Measurements from ENCODE around the gene RAP1GAP2. TPM values are rescaled to one million over a fixed set of nuclear protein-coding genes. Genes with fewer than 3 reads are reported as not detected.

Gene RAP1GAP2
- polyA plus RNA-seq, 1 of the 3 experiments (the other 2 are of a cell fraction), result 22.0 TPM

DNA sequence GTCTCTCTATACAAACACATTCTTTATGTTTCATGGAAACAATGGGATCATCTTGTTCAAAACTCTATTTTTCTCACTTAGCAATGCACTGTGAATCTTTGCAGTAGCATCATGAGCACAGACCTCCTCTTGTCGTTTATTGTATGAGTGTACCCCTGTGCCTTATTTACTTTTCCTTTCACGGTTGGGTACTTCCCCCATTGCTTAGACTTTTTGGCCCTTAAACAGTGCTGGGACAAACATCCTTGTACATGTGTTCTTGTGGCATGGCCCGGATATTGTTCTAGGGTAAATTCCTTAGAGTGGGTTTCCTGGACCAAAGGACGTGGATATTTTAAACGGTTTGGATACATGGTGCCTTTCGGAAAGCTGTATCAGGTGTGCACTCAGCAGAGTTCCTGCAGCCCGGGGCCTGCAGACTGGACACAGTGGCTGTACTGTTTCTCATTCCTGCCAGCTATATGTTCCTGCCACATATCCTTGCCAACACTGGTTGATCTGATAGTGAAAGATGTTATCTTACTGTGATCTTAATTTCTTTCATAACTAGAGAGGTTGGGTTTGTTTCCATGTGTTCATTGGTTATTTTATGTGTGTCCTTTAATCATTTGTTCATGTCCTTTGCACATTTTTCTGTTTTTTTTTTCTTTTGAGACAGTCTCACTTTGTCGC lies 156.1 kb downstream of the RAP1GAP2 start:
- H3K9me2 ChIP-seq, result no peaks in the 10 kb centered on the region
- no peak overlapping the region for H3K4me3 ChIP-seq (ENCODE audit: low read depth in 2 of 2, low read length in 1 of 2)
- no peaks in the 10 kb centered on the region for H3K36me3 ChIP-seq (replicated peaks in 1 of 2; ENCODE audit: control insufficient read depth in 1 of 2, insufficient read depth in 2 of 2, low read length in 1 of 2)
- peaks cover 47% of the 10 kb centered on the region for H3K79me2 ChIP-seq (ENCODE audit: insufficient read depth)
- no peaks in the 10 kb centered on the region for H4K20me1 ChIP-seq (ENCODE audit: insufficient read depth)
- TF ChIP-seq POLR2AphosphoS5 (IDR thresholded peaks at IDR 0.05; ENCODE audit: low read depth, low read length) (no peak), GATA2 (CRISPR knock-in tag; IDR thresholded peaks at IDR 0.05) (peak; percentile 82), NFIC (IDR thresholded peaks at IDR 0.05; ENCODE audit: borderline replicate concordance) (peak; percentile 23; the same call in 1 of the 2 replicates), MXI1 (IDR thresholded peaks at IDR 0.05; ENCODE audit: low read depth, low read length) (no peak), CHD2 (IDR thresholded peaks at IDR 0.05; ENCODE audit: low read length, partially characterized antibody) (peak; percentile 47), EP300 (IDR thresholded peaks at IDR 0.05; ENCODE audit: borderline replicate concordance in 1 of 2, low read depth in 1 of 2, low read length in 1 of 2) (peak in 1 of 2 experiments; percentile 58; a peak in 1 of 4 replicates), TCF12 (IDR thresholded peaks at IDR 0.05) (0 out of 2 replicates have a peak, but pooled peaks have one; percentile 28), RCOR1 (IDR thresholded peaks at IDR 0.05; ENCODE audit: low read length) (peak; percentile 61; the same call in 1 of the 2 replicates), RAD21 (IDR thresholded peaks at IDR 0.05; ENCODE audit: low read length) (no peak)
- no peak overlapping the region for H3K4me2 ChIP-seq
- WGBS (ENCODE audit: low lambda C conversion rate), result 56% methylated on average over 8 of the region's 8 CpGs
- peaks cover 16 to 22% of the 10 kb centered on the region in 2 experiments for H3K4me1 ChIP-seq (ENCODE audit: control insufficient read depth in 1 of 2, insufficient read depth in 2 of 2, low read depth in 1 of 2, low read length in 1 of 2)
- DNase-seq, result no peak
- CTCF ChIA-PET, result interaction anchor here (0.6 to 1.6 kb wide), 3 partner anchors 15 to 96 kb away, joined by 3 to 6 read pairs (median 4); no protein-coding TSS in a partner anchor
- peak overlapping the region; percentile 36 to 64; a peak in 3 of 4 replicates for H3K27ac ChIP-seq (ENCODE audit: low read depth in 2 of 2, low read length in 1 of 2)
- no peak overlapping the region for H2AFZ ChIP-seq (ENCODE audit: low read depth)
- H3K27me3 ChIP-seq (ENCODE audit: insufficient read depth), result no peaks in the 10 kb centered on the region
- no peaks in the 10 kb centered on the region for H3K9me3 ChIP-seq
- POLR2A ChIA-PET, result no interaction called here
- H3F3A ChIP-seq (replicated peaks; ENCODE audit: insufficient read depth), result peaks cover 25% of the 10 kb centered on the region
- no peak overlapping the region; the same call in 1 of the 2 replicates for H3K9ac ChIP-seq

DNA sequence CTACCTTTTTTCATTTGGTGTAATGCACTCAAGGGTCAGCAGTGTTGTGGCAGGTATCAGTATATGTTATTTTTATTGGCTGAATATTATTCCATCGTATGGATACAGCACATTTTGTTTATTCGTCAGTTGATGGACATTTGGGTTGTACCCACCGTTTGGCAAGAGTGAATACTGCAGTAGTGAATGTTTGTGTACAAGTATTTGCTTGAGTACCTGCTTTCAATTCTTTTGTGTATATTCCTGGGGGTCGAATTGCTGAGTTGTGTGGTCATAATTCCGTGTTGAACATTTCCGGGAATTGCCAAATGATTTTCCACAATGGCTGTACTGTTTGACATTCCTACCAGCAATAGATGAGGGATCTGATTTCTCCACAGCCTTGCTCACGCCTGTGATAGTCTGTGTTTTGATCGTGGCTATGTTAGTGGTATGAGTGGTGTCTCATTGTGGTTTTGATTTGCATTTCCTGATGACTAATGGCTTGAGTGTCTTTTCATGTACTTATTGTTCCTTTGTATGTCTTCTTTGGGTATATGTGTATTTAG lies 158.7 kb downstream of the RAP1GAP2 start:
- H3K9me2 ChIP-seq, result no peaks in the 10 kb centered on the region
- no peaks in the 10 kb centered on the region for H3K27me3 ChIP-seq (ENCODE audit: insufficient read depth)
- H3K4me1 ChIP-seq (ENCODE audit: control insufficient read depth in 1 of 2, insufficient read depth in 2 of 2, low read depth in 1 of 2, low read length in 1 of 2), result peaks cover 38 to 44% of the 10 kb centered on the region in 2 experiments
- WGBS (ENCODE audit: low lambda C conversion rate), result 24% methylated on average over 8 of the region's 8 CpGs
- POLR2A ChIA-PET, result no interaction called here
- peaks cover 25% of the 10 kb centered on the region for H3F3A ChIP-seq (replicated peaks; ENCODE audit: insufficient read depth)
- no peaks in the 10 kb centered on the region for H3K9me3 ChIP-seq
- no peak overlapping the region; the same call in 1 of the 2 replicates for H2AFZ ChIP-seq (ENCODE audit: low read depth)
- DNase-seq, result no peak
- peak overlapping the region; percentile 63 for H3K9ac ChIP-seq
- CTCF ChIA-PET, result interaction anchor here (1.0 to 1.9 kb wide), 2 partner anchors 58 to 107 kb away, joined by 3 to 6 read pairs; no protein-coding TSS in a partner anchor
- H3K4me2 ChIP-seq, result peak overlapping the region; percentile 56
- H3K27ac ChIP-seq (ENCODE audit: low read depth in 2 of 2, low read length in 1 of 2), result peak overlapping the region in 1 of 2 experiments; percentile 95; a peak in 2 of 4 replicates
- H3K4me3 ChIP-seq (ENCODE audit: low read depth in 2 of 2, low read length in 1 of 2), result peak overlapping the region in 1 of 2 experiments; percentile 29; a peak in 1 of 4 replicates
- no peaks in the 10 kb centered on the region for H3K36me3 ChIP-seq (replicated peaks in 1 of 2; ENCODE audit: control insufficient read depth in 1 of 2, insufficient read depth in 2 of 2, low read length in 1 of 2)
- peaks cover 69% of the 10 kb centered on the region for H3K79me2 ChIP-seq (ENCODE audit: insufficient read depth)
- H4K20me1 ChIP-seq (ENCODE audit: insufficient read depth), result no peaks in the 10 kb centered on the region
- TF ChIP-seq, protein P1, sequence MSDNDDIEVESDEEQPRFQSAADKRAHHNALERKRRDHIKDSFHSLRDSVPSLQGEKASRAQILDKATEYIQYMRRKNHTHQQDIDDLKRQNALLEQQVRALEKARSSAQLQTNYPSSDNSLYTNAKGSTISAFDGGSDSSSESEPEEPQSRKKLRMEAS (IDR thresholded peaks at IDR 0.05; ENCODE audit: low read depth), result peak; percentile 73
- TF ChIP-seq, protein P2, sequence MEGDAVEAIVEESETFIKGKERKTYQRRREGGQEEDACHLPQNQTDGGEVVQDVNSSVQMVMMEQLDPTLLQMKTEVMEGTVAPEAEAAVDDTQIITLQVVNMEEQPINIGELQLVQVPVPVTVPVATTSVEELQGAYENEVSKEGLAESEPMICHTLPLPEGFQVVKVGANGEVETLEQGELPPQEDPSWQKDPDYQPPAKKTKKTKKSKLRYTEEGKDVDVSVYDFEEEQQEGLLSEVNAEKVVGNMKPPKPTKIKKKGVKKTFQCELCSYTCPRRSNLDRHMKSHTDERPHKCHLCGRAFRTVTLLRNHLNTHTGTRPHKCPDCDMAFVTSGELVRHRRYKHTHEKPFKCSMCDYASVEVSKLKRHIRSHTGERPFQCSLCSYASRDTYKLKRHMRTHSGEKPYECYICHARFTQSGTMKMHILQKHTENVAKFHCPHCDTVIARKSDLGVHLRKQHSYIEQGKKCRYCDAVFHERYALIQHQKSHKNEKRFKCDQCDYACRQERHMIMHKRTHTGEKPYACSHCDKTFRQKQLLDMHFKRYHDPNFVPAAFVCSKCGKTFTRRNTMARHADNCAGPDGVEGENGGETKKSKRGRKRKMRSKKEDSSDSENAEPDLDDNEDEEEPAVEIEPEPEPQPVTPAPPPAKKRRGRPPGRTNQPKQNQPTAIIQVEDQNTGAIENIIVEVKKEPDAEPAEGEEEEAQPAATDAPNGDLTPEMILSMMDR (IDR thresholded peaks at IDR 0.05), result no peak
- TF ChIP-seq FOSL2 (IDR thresholded peaks at IDR 0.05; ENCODE audit: borderline replicate concordance, low read depth) (peak; percentile 90), MXI1 (IDR thresholded peaks at IDR 0.05; ENCODE audit: low read depth, low read length) (no peak), MEF2A (IDR thresholded peaks at IDR 0.05; ENCODE audit: borderline replicate concordance, low read depth) (peak; percentile 48; the same call in 1 of the 2 replicates), ELF1 (IDR thresholded peaks at IDR 0.05) (peak; percentile 78), NRF1 (IDR thresholded peaks at IDR 0.05; ENCODE audit: low read depth, low read length) (no peak), YY1 (IDR thresholded peaks at IDR 0.05; ENCODE audit: low read depth) (peak; percentile 63; the same call in 1 of the 2 replicates)
- TF ChIP-seq, protein P3, sequence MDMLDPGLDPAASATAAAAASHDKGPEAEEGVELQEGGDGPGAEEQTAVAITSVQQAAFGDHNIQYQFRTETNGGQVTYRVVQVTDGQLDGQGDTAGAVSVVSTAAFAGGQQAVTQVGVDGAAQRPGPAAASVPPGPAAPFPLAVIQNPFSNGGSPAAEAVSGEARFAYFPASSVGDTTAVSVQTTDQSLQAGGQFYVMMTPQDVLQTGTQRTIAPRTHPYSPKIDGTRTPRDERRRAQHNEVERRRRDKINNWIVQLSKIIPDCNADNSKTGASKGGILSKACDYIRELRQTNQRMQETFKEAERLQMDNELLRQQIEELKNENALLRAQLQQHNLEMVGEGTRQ (IDR thresholded peaks at IDR 0.05; ENCODE audit: borderline replicate concordance, low read depth, low read length), result no peak
- TF ChIP-seq, protein P4, sequence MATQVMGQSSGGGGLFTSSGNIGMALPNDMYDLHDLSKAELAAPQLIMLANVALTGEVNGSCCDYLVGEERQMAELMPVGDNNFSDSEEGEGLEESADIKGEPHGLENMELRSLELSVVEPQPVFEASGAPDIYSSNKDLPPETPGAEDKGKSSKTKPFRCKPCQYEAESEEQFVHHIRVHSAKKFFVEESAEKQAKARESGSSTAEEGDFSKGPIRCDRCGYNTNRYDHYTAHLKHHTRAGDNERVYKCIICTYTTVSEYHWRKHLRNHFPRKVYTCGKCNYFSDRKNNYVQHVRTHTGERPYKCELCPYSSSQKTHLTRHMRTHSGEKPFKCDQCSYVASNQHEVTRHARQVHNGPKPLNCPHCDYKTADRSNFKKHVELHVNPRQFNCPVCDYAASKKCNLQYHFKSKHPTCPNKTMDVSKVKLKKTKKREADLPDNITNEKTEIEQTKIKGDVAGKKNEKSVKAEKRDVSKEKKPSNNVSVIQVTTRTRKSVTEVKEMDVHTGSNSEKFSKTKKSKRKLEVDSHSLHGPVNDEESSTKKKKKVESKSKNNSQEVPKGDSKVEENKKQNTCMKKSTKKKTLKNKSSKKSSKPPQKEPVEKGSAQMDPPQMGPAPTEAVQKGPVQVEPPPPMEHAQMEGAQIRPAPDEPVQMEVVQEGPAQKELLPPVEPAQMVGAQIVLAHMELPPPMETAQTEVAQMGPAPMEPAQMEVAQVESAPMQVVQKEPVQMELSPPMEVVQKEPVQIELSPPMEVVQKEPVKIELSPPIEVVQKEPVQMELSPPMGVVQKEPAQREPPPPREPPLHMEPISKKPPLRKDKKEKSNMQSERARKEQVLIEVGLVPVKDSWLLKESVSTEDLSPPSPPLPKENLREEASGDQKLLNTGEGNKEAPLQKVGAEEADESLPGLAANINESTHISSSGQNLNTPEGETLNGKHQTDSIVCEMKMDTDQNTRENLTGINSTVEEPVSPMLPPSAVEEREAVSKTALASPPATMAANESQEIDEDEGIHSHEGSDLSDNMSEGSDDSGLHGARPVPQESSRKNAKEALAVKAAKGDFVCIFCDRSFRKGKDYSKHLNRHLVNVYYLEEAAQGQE (IDR thresholded peaks at IDR 0.05; ENCODE audit: low read depth, low read length), result no peak

Measured in SK-N-SH (cell line).